Fibroblast of pulmonary artery (primary cell): ENCODE results near the gene SRP9.

Experiments
- DNase-seq: peaks from one replicate; pipeline ENCODE4 v3.0.0-alpha.2; 2010; ENCODE audit warnings: low read depth
- H3K4me3 ChIP-seq: replicated peaks from 2 replicates; pipeline ENCODE4 v1.5.1; 2011; ENCODE audit warnings: low read depth, mild to moderate bottlenecking, control low read depth, low read length, moderate library complexity
- CTCF ChIP-seq: IDR thresholded peaks from 2 replicates; pipeline ENCODE4 v1.5.1; 2011; ENCODE audit warnings: mild to moderate bottlenecking, control low read depth, low read length, inconsistent platforms; ENCODE audit errors: missing control alignments

Gene SRP9

DNA sequence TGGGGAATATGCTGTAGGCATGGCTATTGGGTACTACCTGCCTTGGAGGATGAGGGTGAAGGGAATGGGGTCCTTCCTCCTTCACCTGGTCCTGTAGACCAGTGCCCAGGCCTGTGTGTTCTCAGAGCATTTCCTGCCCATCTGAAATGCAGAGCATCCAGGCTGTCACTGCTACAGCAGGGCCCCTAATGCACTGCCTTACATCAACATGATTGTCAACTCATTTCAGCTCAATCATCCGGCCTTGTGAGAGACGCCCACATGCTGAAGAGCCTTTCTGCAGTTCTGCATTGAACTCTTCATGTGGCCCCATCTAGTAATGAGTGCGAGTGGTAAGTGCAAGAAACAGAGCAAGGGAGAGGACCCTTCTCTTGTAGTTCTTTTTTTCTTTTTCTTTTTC lies 39.8 kb upstream of the SRP9 start:
- no peak for DNase-seq
- TF ChIP-seq CTCF, result no peak
- H3K4me3 ChIP-seq, result no peak overlapping the region

DNA sequence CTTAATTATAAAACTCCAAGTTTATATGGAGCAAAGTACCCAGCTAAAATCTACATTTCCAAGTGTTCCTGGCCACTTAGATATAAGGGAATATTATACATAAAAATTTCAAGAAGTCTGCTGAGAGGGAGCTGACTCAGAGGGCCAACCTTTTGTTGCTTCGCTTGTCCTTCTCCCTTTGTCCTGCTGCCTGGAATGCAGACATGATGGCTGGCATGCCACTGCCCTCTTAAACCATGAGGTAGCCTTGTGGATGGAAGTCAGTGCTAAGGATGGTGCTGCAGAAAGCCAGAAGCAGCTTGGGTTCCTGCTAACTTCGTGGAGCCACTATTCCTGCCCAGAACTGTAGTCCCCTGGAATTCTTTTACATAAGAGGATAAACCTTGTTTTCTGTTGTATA lies 38.9 kb upstream of the SRP9 start:
- H3K4me3 ChIP-seq, result no peak overlapping the region
- no peak for TF ChIP-seq CTCF
- DNase-seq, result no peak

GRCh38 chr1:225739542-225740107 lies 38.0 kb upstream of the SRP9 start:
- no peak for TF ChIP-seq CTCF
- DNase-seq, result no peak

DNA sequence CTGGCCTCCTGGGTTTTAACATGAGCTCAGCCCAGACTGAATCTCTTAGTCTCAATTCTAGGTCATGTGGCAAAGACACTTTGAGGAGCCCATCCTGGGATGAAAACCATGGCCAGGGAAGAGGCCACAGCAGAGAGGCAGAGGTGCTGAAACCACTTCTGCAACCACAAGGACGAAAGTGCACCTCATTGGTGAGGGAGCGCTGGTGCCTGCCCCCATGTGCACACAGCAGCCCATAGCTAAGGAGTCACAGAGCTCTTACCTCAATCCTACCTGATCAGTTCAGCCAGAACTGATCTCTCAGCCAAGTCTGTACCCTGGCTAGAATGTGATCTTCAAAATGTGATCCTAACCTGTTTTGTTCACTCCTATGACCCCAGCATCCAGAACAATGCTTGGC lies 32.9 kb upstream of the SRP9 start:
- no peak for DNase-seq
- TF ChIP-seq CTCF, result no peak
- H3K4me3 ChIP-seq, result no peak overlapping the region

More at GRCh38 chr1:225739542-225740107, 38.0 kb upstream of the SRP9 start:
- H3K4me3 ChIP-seq, result no peak overlapping the region

DNA sequence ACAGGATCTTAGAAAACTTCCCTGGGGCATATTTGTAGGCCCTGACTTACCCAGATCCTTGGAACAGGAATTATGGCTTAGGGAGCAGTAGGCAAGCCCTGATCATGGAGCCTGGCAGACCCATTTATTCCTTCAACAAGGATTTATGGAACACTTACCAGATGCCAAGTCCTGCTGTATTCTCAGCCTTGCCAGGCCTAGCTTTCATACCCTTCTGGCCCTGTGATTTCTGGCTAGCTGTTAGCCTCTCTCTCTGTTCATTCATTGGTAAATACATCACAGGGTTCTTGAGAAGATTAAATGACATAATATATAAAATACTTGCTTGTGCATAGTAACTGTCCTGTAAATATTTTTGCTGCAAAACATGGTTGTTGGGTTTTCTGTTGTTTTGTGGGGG lies 32.4 kb upstream of the SRP9 start:
- no peak for TF ChIP-seq CTCF
- no peak for DNase-seq
- H3K4me3 ChIP-seq, result no peak overlapping the region

- no peak for TF ChIP-seq CTCF
- DNase-seq, result peak; percentile 92
- peak overlapping the region; percentile 47 for H3K4me3 ChIP-seq
Observed at GRCh38 chr1:225746361-225747179, 31.1 kb upstream of the SRP9 start.
